HEK293 (cell line): ENCODE results near the gene HSPB6.

Source experiments
- TRIM28 ChIP-seq: IDR thresholded peaks from 2 replicates; pipeline ENCODE4 v1.6.1; 2011; ENCODE audit warnings: low read length, control low read depth, borderline replicate concordance
- ZBTB17 ChIP-seq: fragments of 450-650 bp; formaldehyde crosslinking; IDR thresholded peaks from 2 replicates; pipeline ENCODE4 v1.5.1; 2016; ENCODE audit warnings: missing biosample characterization, missing genetic modification characterization
- ZEB2 ChIP-seq: fragments of 450-650 bp; formaldehyde crosslinking; IDR thresholded peaks from 2 replicates; pipeline ENCODE4 v1.5.1; 2016; ENCODE audit warnings: missing biosample characterization, missing genetic modification characterization
- ZFP37 ChIP-seq: fragments of 450-650 bp; formaldehyde crosslinking; IDR thresholded peaks from 2 replicates; pipeline ENCODE4 v1.5.1; 2016; ENCODE audit warnings: missing biosample characterization, missing genetic modification characterization
- ZFP69B ChIP-seq: fragments of 450-650 bp; formaldehyde crosslinking; IDR thresholded peaks from 2 replicates; pipeline ENCODE4 v1.5.1; 2016; ENCODE audit warnings: missing biosample characterization, missing genetic modification characterization
- ZNF175 ChIP-seq: fragments of 450-650 bp; formaldehyde crosslinking; IDR thresholded peaks from 2 replicates; pipeline ENCODE4 v1.5.1; 2016; ENCODE audit warnings: missing biosample characterization, missing genetic modification characterization
- ZNF202 ChIP-seq: fragments of 450-650 bp; formaldehyde crosslinking; IDR thresholded peaks from 2 replicates; pipeline ENCODE4 v1.5.1; 2016; ENCODE audit warnings: missing biosample characterization, missing genetic modification characterization, borderline replicate concordance
- ZNF600 ChIP-seq: fragments of 450-650 bp; formaldehyde crosslinking; IDR thresholded peaks from 2 replicates; pipeline ENCODE4 v1.5.1; 2016; ENCODE audit warnings: missing biosample characterization, missing genetic modification characterization
- ZNF768 ChIP-seq: fragments of 450-650 bp; formaldehyde crosslinking; IDR thresholded peaks from 2 replicates; pipeline ENCODE4 v1.5.1; 2018; ENCODE audit warnings: missing biosample characterization, mild to moderate bottlenecking, missing genetic modification characterization
- TF ChIP-seq, protein P1 (sequence below): fragments of 450-650 bp; formaldehyde crosslinking; IDR thresholded peaks from 2 replicates; pipeline ENCODE4 v1.5.1; 2016; ENCODE audit warnings: missing biosample characterization, missing genetic modification characterization
- TF ChIP-seq, protein P2 (sequence below): fragments of 450-650 bp; formaldehyde crosslinking; conservative IDR thresholded peaks from 2 replicates; pipeline ENCODE4 v1.5.1; 2016; ENCODE audit warnings: low read depth, missing biosample characterization, missing genetic modification characterization
- TF ChIP-seq, protein P3 (sequence below): fragments of 450-650 bp; formaldehyde crosslinking; IDR thresholded peaks from 2 replicates; pipeline ENCODE4 v1.5.1; 2016; ENCODE audit warnings: missing biosample characterization, missing genetic modification characterization

GRCh38 chr19:35787227-35787799 is 30.5 kb upstream of the HSPB6 start:
- TF ChIP-seq, protein P1, sequence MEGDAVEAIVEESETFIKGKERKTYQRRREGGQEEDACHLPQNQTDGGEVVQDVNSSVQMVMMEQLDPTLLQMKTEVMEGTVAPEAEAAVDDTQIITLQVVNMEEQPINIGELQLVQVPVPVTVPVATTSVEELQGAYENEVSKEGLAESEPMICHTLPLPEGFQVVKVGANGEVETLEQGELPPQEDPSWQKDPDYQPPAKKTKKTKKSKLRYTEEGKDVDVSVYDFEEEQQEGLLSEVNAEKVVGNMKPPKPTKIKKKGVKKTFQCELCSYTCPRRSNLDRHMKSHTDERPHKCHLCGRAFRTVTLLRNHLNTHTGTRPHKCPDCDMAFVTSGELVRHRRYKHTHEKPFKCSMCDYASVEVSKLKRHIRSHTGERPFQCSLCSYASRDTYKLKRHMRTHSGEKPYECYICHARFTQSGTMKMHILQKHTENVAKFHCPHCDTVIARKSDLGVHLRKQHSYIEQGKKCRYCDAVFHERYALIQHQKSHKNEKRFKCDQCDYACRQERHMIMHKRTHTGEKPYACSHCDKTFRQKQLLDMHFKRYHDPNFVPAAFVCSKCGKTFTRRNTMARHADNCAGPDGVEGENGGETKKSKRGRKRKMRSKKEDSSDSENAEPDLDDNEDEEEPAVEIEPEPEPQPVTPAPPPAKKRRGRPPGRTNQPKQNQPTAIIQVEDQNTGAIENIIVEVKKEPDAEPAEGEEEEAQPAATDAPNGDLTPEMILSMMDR (tag by site-specific recombination) = no peak
- TF ChIP-seq, protein P2, sequence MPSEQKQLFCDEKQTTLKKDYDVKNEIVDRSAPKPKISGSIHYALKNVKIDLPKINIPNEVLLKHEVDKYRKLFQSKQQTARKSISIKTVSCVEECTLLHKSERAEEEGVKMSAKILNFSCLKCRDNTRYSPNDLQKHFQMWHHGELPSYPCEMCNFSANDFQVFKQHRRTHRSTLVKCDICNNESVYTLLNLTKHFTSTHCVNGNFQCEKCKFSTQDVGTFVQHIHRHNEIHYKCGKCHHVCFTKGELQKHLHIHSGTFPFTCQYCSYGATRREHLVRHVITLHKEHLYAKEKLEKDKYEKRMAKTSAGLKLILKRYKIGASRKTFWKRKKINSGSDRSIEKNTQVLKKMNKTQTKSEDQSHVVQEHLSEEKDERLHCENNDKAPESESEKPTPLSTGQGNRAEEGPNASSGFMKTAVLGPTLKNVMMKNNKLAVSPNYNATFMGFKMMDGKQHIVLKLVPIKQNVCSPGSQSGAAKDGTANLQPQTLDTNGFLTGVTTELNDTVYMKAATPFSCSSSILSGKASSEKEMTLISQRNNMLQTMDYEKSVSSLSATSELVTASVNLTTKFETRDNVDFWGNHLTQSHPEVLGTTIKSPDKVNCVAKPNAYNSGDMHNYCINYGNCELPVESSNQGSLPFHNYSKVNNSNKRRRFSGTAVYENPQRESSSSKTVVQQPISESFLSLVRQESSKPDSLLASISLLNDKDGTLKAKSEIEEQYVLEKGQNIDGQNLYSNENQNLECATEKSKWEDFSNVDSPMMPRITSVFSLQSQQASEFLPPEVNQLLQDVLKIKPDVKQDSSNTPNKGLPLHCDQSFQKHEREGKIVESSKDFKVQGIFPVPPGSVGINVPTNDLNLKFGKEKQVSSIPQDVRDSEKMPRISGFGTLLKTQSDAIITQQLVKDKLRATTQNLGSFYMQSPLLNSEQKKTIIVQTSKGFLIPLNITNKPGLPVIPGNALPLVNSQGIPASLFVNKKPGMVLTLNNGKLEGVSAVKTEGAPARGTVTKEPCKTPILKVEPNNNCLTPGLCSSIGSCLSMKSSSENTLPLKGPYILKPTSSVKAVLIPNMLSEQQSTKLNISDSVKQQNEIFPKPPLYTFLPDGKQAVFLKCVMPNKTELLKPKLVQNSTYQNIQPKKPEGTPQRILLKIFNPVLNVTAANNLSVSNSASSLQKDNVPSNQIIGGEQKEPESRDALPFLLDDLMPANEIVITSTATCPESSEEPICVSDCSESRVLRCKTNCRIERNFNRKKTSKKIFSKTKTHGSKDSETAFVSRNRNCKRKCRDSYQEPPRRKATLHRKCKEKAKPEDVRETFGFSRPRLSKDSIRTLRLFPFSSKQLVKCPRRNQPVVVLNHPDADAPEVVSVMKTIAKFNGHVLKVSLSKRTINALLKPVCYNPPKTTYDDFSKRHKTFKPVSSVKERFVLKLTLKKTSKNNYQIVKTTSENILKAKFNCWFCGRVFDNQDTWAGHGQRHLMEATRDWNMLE (tag by site-specific recombination) = no peak
- TF ChIP-seq ZNF202 (no peak), ZNF175 (tag by site-specific recombination) (no peak), ZNF600 (tag by site-specific recombination) (no peak), TRIM28 (no peak), ZNF768 (tag by site-specific recombination) (no peak), ZBTB17 (tag by site-specific recombination) (no peak), ZFP37 (no peak), ZEB2 (no peak), ZFP69B (tag by site-specific recombination) (no peak)
- TF ChIP-seq, protein P3, sequence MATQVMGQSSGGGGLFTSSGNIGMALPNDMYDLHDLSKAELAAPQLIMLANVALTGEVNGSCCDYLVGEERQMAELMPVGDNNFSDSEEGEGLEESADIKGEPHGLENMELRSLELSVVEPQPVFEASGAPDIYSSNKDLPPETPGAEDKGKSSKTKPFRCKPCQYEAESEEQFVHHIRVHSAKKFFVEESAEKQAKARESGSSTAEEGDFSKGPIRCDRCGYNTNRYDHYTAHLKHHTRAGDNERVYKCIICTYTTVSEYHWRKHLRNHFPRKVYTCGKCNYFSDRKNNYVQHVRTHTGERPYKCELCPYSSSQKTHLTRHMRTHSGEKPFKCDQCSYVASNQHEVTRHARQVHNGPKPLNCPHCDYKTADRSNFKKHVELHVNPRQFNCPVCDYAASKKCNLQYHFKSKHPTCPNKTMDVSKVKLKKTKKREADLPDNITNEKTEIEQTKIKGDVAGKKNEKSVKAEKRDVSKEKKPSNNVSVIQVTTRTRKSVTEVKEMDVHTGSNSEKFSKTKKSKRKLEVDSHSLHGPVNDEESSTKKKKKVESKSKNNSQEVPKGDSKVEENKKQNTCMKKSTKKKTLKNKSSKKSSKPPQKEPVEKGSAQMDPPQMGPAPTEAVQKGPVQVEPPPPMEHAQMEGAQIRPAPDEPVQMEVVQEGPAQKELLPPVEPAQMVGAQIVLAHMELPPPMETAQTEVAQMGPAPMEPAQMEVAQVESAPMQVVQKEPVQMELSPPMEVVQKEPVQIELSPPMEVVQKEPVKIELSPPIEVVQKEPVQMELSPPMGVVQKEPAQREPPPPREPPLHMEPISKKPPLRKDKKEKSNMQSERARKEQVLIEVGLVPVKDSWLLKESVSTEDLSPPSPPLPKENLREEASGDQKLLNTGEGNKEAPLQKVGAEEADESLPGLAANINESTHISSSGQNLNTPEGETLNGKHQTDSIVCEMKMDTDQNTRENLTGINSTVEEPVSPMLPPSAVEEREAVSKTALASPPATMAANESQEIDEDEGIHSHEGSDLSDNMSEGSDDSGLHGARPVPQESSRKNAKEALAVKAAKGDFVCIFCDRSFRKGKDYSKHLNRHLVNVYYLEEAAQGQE (tag by site-specific recombination) = no peak
